ENCODE measurements around the gene CTDSP1. TPM values are rescaled to one million over a fixed set of nuclear protein-coding genes. Genes with fewer than 3 reads are reported as not detected.
A peak's percentile ranks its signal among the peaks of the same experiment; 100 is the strongest.

The CTDSP1 gene
- total RNA-seq, 1 experiment from 2014 or later = 104 TPM

GRCh38 chr2:218366621-218367414 is 32.9 kb upstream of the CTDSP1 start:
- no peaks in the 10 kb centered on the region for H3K36me3 Mint-ChIP-seq (ENCODE audit: insufficient read depth, unreplicated experiment)
- BruUV-seq (replicated peaks) = TSS peak; percentile 86
- peaks cover 5% of the 10 kb centered on the region for H3K4me1 Mint-ChIP-seq (ENCODE audit: low read depth, unreplicated experiment)
- TF ChIP-seq, protein P1, sequence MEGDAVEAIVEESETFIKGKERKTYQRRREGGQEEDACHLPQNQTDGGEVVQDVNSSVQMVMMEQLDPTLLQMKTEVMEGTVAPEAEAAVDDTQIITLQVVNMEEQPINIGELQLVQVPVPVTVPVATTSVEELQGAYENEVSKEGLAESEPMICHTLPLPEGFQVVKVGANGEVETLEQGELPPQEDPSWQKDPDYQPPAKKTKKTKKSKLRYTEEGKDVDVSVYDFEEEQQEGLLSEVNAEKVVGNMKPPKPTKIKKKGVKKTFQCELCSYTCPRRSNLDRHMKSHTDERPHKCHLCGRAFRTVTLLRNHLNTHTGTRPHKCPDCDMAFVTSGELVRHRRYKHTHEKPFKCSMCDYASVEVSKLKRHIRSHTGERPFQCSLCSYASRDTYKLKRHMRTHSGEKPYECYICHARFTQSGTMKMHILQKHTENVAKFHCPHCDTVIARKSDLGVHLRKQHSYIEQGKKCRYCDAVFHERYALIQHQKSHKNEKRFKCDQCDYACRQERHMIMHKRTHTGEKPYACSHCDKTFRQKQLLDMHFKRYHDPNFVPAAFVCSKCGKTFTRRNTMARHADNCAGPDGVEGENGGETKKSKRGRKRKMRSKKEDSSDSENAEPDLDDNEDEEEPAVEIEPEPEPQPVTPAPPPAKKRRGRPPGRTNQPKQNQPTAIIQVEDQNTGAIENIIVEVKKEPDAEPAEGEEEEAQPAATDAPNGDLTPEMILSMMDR (IDR thresholded peaks at IDR 0.05; ENCODE audit: insufficient read depth in 1 of 2, low read depth in 1 of 2, low read length in 1 of 2, severe bottlenecking in 1 of 2, unreplicated experiment in 1 of 2) = no peak
- Histone ChIP-seq H3K36me3 (ENCODE audit: control insufficient read depth, insufficient read depth, low read length) (no peaks in the 10 kb centered on the region), H3K27me3 (replicated peaks; ENCODE audit: control insufficient read depth, insufficient read depth, low read length) (no peaks in the 10 kb centered on the region), H3K4me3 (ENCODE audit: low read depth, low read length) (peak overlapping the region; percentile 45), H3K4me1 (peaks cover 6% of the 10 kb centered on the region; the same call in 1 of the 2 replicates), H3K9me3 (no peaks in the 10 kb centered on the region)
- H3K9me3 Mint-ChIP-seq (ENCODE audit: unreplicated experiment) = no peaks in the 10 kb centered on the region
- ChIA-PET POLR2A (interaction anchor here (0.7 to 0.9 kb wide), 2 partner anchors 80 to 97 kb away, joined by 3 to 4 read pairs; partner anchors contain the start of genes AAMP and PNKD), CTCF (interaction anchor here (0.8 to 1.0 kb wide), 3 partner anchors 9 to 74 kb away, joined by 3 to 5 read pairs (median 5); partner anchors contain the start of gene CATIP)
- H3K27ac Mint-ChIP-seq (ENCODE audit: unreplicated experiment) = peak overlapping the region; percentile 83
- H3K4me3 Mint-ChIP-seq (ENCODE audit: unreplicated experiment) = peak overlapping the region; percentile 76
- no peak for DNase-seq
- intact Hi-C loops (cut with micrococcal nuclease; ENCODE audit: unreplicated experiment) = no loop called here
- no peaks in the 10 kb centered on the region for H3K27me3 Mint-ChIP-seq (ENCODE audit: insufficient read depth, unreplicated experiment)

DNA sequence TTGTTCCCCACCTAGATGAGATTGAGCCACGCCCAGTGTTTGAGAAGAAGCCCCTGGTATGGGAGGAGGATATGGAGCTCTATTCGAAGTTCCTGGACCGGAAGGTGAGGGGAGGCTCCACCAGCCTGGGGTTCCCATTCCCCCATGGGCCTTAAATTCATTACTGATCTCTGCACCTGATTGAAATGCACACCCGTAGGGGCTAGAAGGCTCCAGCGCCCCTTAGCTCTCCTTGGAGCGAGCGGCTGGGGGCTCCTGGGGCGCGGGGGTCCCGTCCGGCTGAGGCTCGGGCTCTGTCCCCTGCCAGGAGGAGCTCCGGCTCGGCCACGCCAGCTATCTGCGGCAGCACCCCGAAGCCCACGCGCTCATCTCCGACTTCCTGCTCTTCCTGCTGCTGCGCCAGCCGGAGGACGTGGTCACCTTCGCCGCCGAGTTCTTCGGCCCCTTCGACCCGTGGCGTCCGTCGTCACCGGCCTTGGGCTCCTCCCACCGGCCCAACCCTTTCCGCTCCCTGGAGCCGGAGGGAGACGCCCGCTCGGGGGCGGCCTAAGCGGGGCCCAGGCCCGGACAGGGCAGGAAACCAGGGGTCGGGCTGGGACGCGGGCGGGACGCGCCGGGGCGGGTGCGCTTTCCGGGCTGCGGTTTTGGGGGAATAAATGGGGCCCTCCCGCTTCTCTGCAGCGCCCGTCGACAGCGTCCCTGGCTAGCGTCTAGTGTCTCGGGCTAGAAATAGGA is 32.1 kb upstream of the CTDSP1 start:
- TF ChIP-seq, protein P1 (IDR thresholded peaks at IDR 0.05; ENCODE audit: insufficient read depth in 1 of 2, low read depth in 1 of 2, low read length in 1 of 2, severe bottlenecking in 1 of 2, unreplicated experiment in 1 of 2) = no peak
- Mint-ChIP-seq H3K4me1 (ENCODE audit: low read depth, unreplicated experiment) (peaks cover 5% of the 10 kb centered on the region), H3K27ac (ENCODE audit: unreplicated experiment) (peak overlapping the region; percentile 83), H3K4me3 (ENCODE audit: unreplicated experiment) (peak overlapping the region; percentile 76), H3K9me3 (ENCODE audit: unreplicated experiment) (no peaks in the 10 kb centered on the region), H3K36me3 (ENCODE audit: insufficient read depth, unreplicated experiment) (no peaks in the 10 kb centered on the region), H3K27me3 (ENCODE audit: insufficient read depth, unreplicated experiment) (no peaks in the 10 kb centered on the region)
- POLR2A ChIA-PET = interaction anchor here (0.7 to 0.9 kb wide), 2 partner anchors 80 to 97 kb away, joined by 3 to 4 read pairs; partner anchors contain the start of genes AAMP and PNKD
- intact Hi-C loops (cut with micrococcal nuclease; ENCODE audit: unreplicated experiment) = no loop called here
- Histone ChIP-seq H3K27me3 (replicated peaks; ENCODE audit: control insufficient read depth, insufficient read depth, low read length) (no peaks in the 10 kb centered on the region), H3K9me3 (no peaks in the 10 kb centered on the region), H3K4me1 (0 out of 2 replicates have a peak, but pooled peaks cover 5% of the 10 kb centered on the region), H3K4me3 (ENCODE audit: low read depth, low read length) (peak overlapping the region; percentile 45), H3K36me3 (ENCODE audit: control insufficient read depth, insufficient read depth, low read length) (no peaks in the 10 kb centered on the region)
- no TSS peak for BruUV-seq (replicated peaks)
- DNase-seq = peak; percentile 89 to 91
- CTCF ChIA-PET = interaction anchor here (0.5 to 1.0 kb wide), 5 partner anchors 10 to 120 kb away, joined by 3 to 5 read pairs (median 4); partner anchors contain the start of gene CATIP

DNA sequence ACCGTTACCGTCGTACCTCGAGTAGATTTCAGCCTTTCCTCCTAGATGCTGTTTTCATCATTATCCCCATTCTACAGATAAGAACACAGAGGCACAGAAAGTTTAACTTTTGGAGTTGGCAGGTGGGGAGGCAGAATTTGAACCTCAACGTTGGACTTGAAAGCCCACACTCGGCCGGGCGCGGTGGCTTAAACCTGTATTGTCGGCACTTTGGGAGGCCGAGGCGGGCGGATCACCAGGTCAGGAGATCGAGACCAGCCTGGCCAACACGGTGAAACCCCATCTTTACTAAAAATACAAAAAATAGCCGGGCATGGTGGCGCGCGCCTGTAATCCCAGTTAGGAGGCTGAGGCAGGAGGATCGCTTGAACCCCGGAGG is 31.5 kb upstream of the CTDSP1 start:
- TSS peak; percentile 84 for BruUV-seq (replicated peaks)
- no peaks in the 10 kb centered on the region for H3K27me3 Mint-ChIP-seq (ENCODE audit: insufficient read depth, unreplicated experiment)
- ChIA-PET CTCF (interaction anchor here (0.6 to 1.0 kb wide), 2 partner anchors 28 to 75 kb away, joined by 3 to 5 read pairs; no protein-coding TSS in a partner anchor), POLR2A (no interaction called here)
- TF ChIP-seq, protein P1 (IDR thresholded peaks at IDR 0.05; ENCODE audit: insufficient read depth in 1 of 2, low read depth in 1 of 2, low read length in 1 of 2, severe bottlenecking in 1 of 2, unreplicated experiment in 1 of 2) = no peak
- Histone ChIP-seq H3K36me3 (ENCODE audit: control insufficient read depth, insufficient read depth, low read length) (no peaks in the 10 kb centered on the region), H3K4me3 (ENCODE audit: low read depth, low read length) (peak overlapping the region; percentile 45), H3K9me3 (no peaks in the 10 kb centered on the region), H3K4me1 (0 out of 2 replicates have a peak, but pooled peaks cover 5% of the 10 kb centered on the region), H3K27me3 (replicated peaks; ENCODE audit: control insufficient read depth, insufficient read depth, low read length) (no peaks in the 10 kb centered on the region)
- H3K27ac Mint-ChIP-seq (ENCODE audit: unreplicated experiment) = peak overlapping the region; percentile 83
- peak overlapping the region; percentile 76 for H3K4me3 Mint-ChIP-seq (ENCODE audit: unreplicated experiment)
- H3K4me1 Mint-ChIP-seq (ENCODE audit: low read depth, unreplicated experiment) = peaks cover 5% of the 10 kb centered on the region
- no peak for DNase-seq
- H3K9me3 Mint-ChIP-seq (ENCODE audit: unreplicated experiment) = no peaks in the 10 kb centered on the region
- H3K36me3 Mint-ChIP-seq (ENCODE audit: insufficient read depth, unreplicated experiment) = no peaks in the 10 kb centered on the region
- intact Hi-C loops (cut with micrococcal nuclease; ENCODE audit: unreplicated experiment) = no loop called here
